Liver (tissue), 9 donors: ENCODE measurements around the gene SLC2A1. TPM values are rescaled to one million over a fixed set of nuclear protein-coding genes. Genes with fewer than 3 reads are reported as not detected.

Source experiments
- DNase-seq: peaks from one replicate; pipeline ENCODE4 v3.0.0-alpha.2; 2017; ENCODE audit warnings: low spot score
- H3K27ac ChIP-seq, 2 donors: one replicate each; pipeline ENCODE4 v1.7.0; 2013; ENCODE audit warnings: inconsistent platforms in 2 of 2, low read length in 2 of 2, control low read depth in 1 of 2, low read depth in 1 of 2, mild to moderate bottlenecking in 1 of 2
- H3K27me3 ChIP-seq, 4 donors: one replicate each; pipeline versions ENCODE4 v1.6.1 to v1.7.0; 2013; ENCODE audit warnings: low read length in 3 of 4, inconsistent platforms in 1 of 4, mild to moderate bottlenecking in 1 of 4, moderate library complexity in 1 of 4; ENCODE audit not compliant: control insufficient read depth in 4 of 4, insufficient read depth in 4 of 4
- H3K36me3 ChIP-seq, 4 donors: one replicate each; pipeline versions ENCODE4 v1.6.1 to v1.7.0; 2013; ENCODE audit warnings: low read length in 3 of 4, mild to moderate bottlenecking in 3 of 4, low read depth in 1 of 4, moderate library complexity in 1 of 4; ENCODE audit not compliant: control insufficient read depth in 4 of 4, insufficient read depth in 3 of 4
- H3K4me1 ChIP-seq, 4 donors: one replicate each; pipeline versions ENCODE4 v1.6.1 to v1.7.0; 2013; ENCODE audit warnings: low read length in 3 of 4, mild to moderate bottlenecking in 3 of 4, moderate library complexity in 1 of 4; ENCODE audit not compliant: control insufficient read depth in 4 of 4, insufficient read depth in 4 of 4
- H3K4me3 ChIP-seq, 3 donors: one replicate each; pipeline versions ENCODE4 v1.6.1 to v1.7.0; 2013; ENCODE audit warnings: low read length in 3 of 3, control low read depth in 1 of 3, low read depth in 1 of 3, mild to moderate bottlenecking in 1 of 3
- H3K9ac ChIP-seq, 2 donors: one replicate each; pipeline ENCODE4 v1.7.0; 2013; ENCODE audit warnings: low read length in 2 of 2, mild to moderate bottlenecking in 2 of 2, moderate library complexity in 2 of 2, control low read depth in 1 of 2, low read depth in 1 of 2
- H3K9me3 ChIP-seq, 4 donors: one replicate each; pipeline versions ENCODE4 v1.6.1 to v1.7.0; 2013; ENCODE audit warnings: low read length in 3 of 4; ENCODE audit not compliant: control insufficient read depth in 4 of 4
- EGR1 ChIP-seq, 2 donors: IDR thresholded peaks; 2 replicates each; pipeline ENCODE4 v1.6.1; 2016 to 2018; ENCODE audit warnings: antibody characterized with exemption in 2 of 2, low read depth in 2 of 2
- FOXA1 ChIP-seq: IDR thresholded peaks from 2 replicates; pipeline ENCODE4 v1.6.1; 2016; ENCODE audit warnings: antibody characterized with exemption
- FOXA2 ChIP-seq: IDR thresholded peaks from 2 replicates; pipeline ENCODE4 v1.6.1; 2016; ENCODE audit warnings: antibody characterized with exemption
- GABPA ChIP-seq, 2 donors: IDR thresholded peaks in 1 of 2; conservative IDR thresholded peaks in 1 of 2; 2 replicates each; pipeline ENCODE4 v1.6.1; 2016; ENCODE audit warnings: antibody characterized with exemption in 2 of 2, mild to moderate bottlenecking in 1 of 2, moderate library complexity in 1 of 2
- HNF4A ChIP-seq, 2 donors: conservative IDR thresholded peaks; 2 replicates each; pipeline ENCODE4 v1.6.1; 2016; ENCODE audit warnings: antibody characterized with exemption in 2 of 2, mild to moderate bottlenecking in 2 of 2
- HNF4G ChIP-seq: IDR thresholded peaks from 2 replicates; pipeline ENCODE4 v1.6.1; 2016; ENCODE audit warnings: antibody characterized with exemption
- JUND ChIP-seq, 2 donors: IDR thresholded peaks; 2 replicates each; pipeline ENCODE4 v1.6.1; 2016; ENCODE audit warnings: antibody characterized with exemption in 2 of 2
- MAX ChIP-seq: IDR thresholded peaks from 2 replicates; pipeline ENCODE4 v1.6.1; 2016; ENCODE audit warnings: antibody characterized with exemption
- NR2F2 ChIP-seq: IDR thresholded peaks from 2 replicates; pipeline ENCODE4 v1.6.1; 2016; ENCODE audit warnings: antibody characterized with exemption
- RAD21 ChIP-seq, 2 donors: IDR thresholded peaks; 2 replicates each; pipeline ENCODE4 v1.6.1; 2016; ENCODE audit warnings: antibody characterized with exemption in 2 of 2, mild to moderate bottlenecking in 2 of 2
- REST ChIP-seq: IDR thresholded peaks from 2 replicates; pipeline ENCODE4 v1.6.1; 2016; ENCODE audit warnings: antibody characterized with exemption, mild to moderate bottlenecking
- RXRA ChIP-seq, 2 donors: IDR thresholded peaks; 2 replicates each; pipeline ENCODE4 v1.6.1; 2017 to 2018; ENCODE audit warnings: antibody characterized with exemption in 2 of 2, mild to moderate bottlenecking in 1 of 2
- SP1 ChIP-seq: IDR thresholded peaks from 2 replicates; pipeline ENCODE4 v1.6.1; 2018; ENCODE audit warnings: antibody characterized with exemption, mild to moderate bottlenecking
- TAF1 ChIP-seq: conservative IDR thresholded peaks from 2 replicates; pipeline ENCODE4 v1.6.1; 2016; ENCODE audit warnings: antibody characterized with exemption, mild to moderate bottlenecking
- YY1 ChIP-seq: IDR thresholded peaks from 2 replicates; pipeline ENCODE4 v1.6.1; 2016; ENCODE audit warnings: antibody characterized with exemption, mild to moderate bottlenecking
- ZBTB33 ChIP-seq: IDR thresholded peaks from 2 replicates; pipeline ENCODE4 v1.6.1; 2016; ENCODE audit warnings: antibody characterized with exemption
- WGBS: extraction: QIAGEN DNeasy Blood & Tissue Kit; methylation state at CpG from one replicate; pipeline ENCODE4 v1.1.7; 2013; 5-methylcytosine and 5-hydroxymethylcytosine counted together
- polyA plus RNA-seq, 2 donors: library from polyadenylated mRNA; stranded (reverse) in 1 of 2; unstranded in 1 of 2; fragments of 200-250 nt in 1 of 2; fragments of >200 nt in 1 of 2; fragmentation: Nextera tagmentation in 1 of 2; extraction: Ambion mirVana in 1 of 2; gene quantifications; one replicate each; pipeline versions ENCODE4 v1.2.1 to v1.2.3, GENCODE V29; 2013 to 2015
- total RNA-seq, 2 donors: library from RNA; depleted of rRNA; stranded (reverse); fragments of >200 nt; gene quantifications; one replicate each; pipeline ENCODE4 v1.2.3, GENCODE V29; 2014
- TF ChIP-seq, protein P1 (sequence below): IDR thresholded peaks from 2 replicates; pipeline ENCODE4 v1.6.1; 2016; ENCODE audit warnings: antibody characterized with exemption
- TF ChIP-seq, protein P2 (sequence below): fragments of 150-350 bp; IDR thresholded peaks from 2 replicates; pipeline ENCODE4 v1.5.1; 2017; ENCODE audit warnings: improper control_type of control experiment, low read depth, low read length; ENCODE audit not compliant: missing input control
- donor health status: healthy.
- donor health status: healthy.
- donor health status: healthy.
- donor health status: healthy.
- donor health status: healthy.

Gene SLC2A1
- total and polyA plus RNA-seq, 4 donors: 1.1 to 675 (median 3.0) TPM

DNA sequence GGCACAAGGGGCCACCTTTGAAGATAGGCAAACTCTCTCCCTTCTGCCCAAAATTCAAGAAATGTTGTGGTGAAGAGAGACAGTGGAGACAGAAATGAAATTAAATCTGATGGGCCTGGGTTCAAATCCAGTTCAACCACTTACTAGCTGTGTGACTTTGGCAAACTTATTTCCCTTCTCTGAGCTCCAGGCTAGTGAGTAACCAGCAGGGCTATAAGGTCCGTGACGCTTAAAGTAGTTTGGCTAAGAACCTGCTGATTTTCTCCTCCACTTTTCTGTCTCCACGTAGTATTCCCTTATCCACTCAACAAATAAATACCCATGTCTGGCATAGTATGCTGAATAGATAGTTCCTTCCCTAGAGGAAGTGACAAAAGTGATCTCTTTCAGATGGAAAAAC, 1.9 kb downstream of the SLC2A1 start:
- no peak overlapping the region for H3K27ac ChIP-seq
- 91% methylated on average over 3 of the region's 3 CpGs for WGBS
- DNase-seq: no peak
- TF ChIP-seq YY1: no peak
- no peak for TF ChIP-seq EGR1 (IDR thresholded peaks at IDR 0.05; ENCODE audit: low read depth in 2 of 2)
- no peak for TF ChIP-seq JUND (IDR thresholded peaks at IDR 0.05)
- TF ChIP-seq HNF4A (conservative IDR thresholded peaks at IDR 0.05): no peak
- TF ChIP-seq HNF4G: no peak
- no peak for TF ChIP-seq REST
- no peak for TF ChIP-seq ZBTB33
- TF ChIP-seq NR2F2: no peak
- no peak for TF ChIP-seq GABPA (IDR thresholded peaks at IDR 0.05 in 1 of 2, conservative IDR thresholded peaks at IDR 0.05 in 1 of 2)
- no peak for TF ChIP-seq SP1
- TF ChIP-seq FOXA2: no peak
- TF ChIP-seq, protein P1, sequence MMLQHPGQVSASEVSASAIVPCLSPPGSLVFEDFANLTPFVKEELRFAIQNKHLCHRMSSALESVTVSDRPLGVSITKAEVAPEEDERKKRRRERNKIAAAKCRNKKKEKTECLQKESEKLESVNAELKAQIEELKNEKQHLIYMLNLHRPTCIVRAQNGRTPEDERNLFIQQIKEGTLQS: no peak
- TF ChIP-seq MAX: no peak
- TF ChIP-seq, protein P2, sequence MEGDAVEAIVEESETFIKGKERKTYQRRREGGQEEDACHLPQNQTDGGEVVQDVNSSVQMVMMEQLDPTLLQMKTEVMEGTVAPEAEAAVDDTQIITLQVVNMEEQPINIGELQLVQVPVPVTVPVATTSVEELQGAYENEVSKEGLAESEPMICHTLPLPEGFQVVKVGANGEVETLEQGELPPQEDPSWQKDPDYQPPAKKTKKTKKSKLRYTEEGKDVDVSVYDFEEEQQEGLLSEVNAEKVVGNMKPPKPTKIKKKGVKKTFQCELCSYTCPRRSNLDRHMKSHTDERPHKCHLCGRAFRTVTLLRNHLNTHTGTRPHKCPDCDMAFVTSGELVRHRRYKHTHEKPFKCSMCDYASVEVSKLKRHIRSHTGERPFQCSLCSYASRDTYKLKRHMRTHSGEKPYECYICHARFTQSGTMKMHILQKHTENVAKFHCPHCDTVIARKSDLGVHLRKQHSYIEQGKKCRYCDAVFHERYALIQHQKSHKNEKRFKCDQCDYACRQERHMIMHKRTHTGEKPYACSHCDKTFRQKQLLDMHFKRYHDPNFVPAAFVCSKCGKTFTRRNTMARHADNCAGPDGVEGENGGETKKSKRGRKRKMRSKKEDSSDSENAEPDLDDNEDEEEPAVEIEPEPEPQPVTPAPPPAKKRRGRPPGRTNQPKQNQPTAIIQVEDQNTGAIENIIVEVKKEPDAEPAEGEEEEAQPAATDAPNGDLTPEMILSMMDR: no peak
- no peak for TF ChIP-seq RAD21 (IDR thresholded peaks at IDR 0.05)
- no peak for TF ChIP-seq RXRA (IDR thresholded peaks at IDR 0.05)
- no peak for TF ChIP-seq FOXA1
- no peak for TF ChIP-seq TAF1
- H3K9ac ChIP-seq: no peak overlapping the region
- peaks cover 0 to 18% (median 6%) of the 10 kb centered on the region in 4 donors for H3K4me1 ChIP-seq
- peaks cover 0 to 2% (median 0%) of the 10 kb centered on the region in 4 donors for H3K27me3 ChIP-seq
- H3K9me3 ChIP-seq: no peaks in the 10 kb centered on the region
- H3K4me3 ChIP-seq: no peak overlapping the region
- no peaks in the 10 kb centered on the region for H3K36me3 ChIP-seq
